Neural cell (in vitro differentiated cells): ENCODE results near the gene RBKS. TPM values are rescaled to one million over a fixed set of nuclear protein-coding genes. Genes with fewer than 3 reads are reported as not detected.

ENCODE experiments used
- H2AFZ ChIP-seq: fragments of 200-600, 300-800 bp; sonication (generic), shearing (Covaris generic); 2 replicates; pipeline ENCODE4 v1.6.0; 2014; ENCODE audit warnings: low read depth, mild to moderate bottlenecking, antibody characterized with exemption, low read length, moderate library complexity
- H3F3A ChIP-seq: fragments of 200-600 bp; shearing (Covaris generic); 2 replicates; pipeline ENCODE4 v1.6.1; 2016; ENCODE audit warnings: mild to moderate bottlenecking, moderate library complexity, mixed read lengths, antibody characterized with exemption, low read length; ENCODE audit not compliant: insufficient read depth, poor library complexity, severe bottlenecking
- H3K27ac ChIP-seq: fragments of 200-600, 300-800 bp; sonication (generic), shearing (Covaris generic); 2 replicates; pipeline ENCODE4 v1.5.1; 2014; ENCODE audit warnings: mild to moderate bottlenecking, low read length, moderate library complexity
- H3K27me3 ChIP-seq: fragments of 300-800, 200-600 bp; sonication (generic), shearing (Covaris generic); 2 replicates; pipeline ENCODE4 v1.6.0; 2014; ENCODE audit warnings: mild to moderate bottlenecking, low read depth, low read length, moderate library complexity; ENCODE audit not compliant: insufficient read depth
- H3K36me3 ChIP-seq: fragments of 300-800, 200-600 bp; sonication (generic), shearing (Covaris generic); 2 replicates; pipeline ENCODE4 v1.5.1; 2014; ENCODE audit warnings: mild to moderate bottlenecking, antibody characterized with exemption, low read length, moderate library complexity; ENCODE audit not compliant: insufficient read depth
- H3K4me2 ChIP-seq: fragments of 300-800, 200-600 bp; sonication (generic), shearing (Covaris generic); 2 replicates; pipeline ENCODE4 v1.6.0; 2014; ENCODE audit warnings: mild to moderate bottlenecking, low read length
- H3K4me3 ChIP-seq: fragments of 300-800, 200-600 bp; sonication (generic), shearing (Covaris generic); 2 replicates; pipeline ENCODE4 v1.5.1; 2014; ENCODE audit warnings: mild to moderate bottlenecking, low read length, moderate library complexity
- H3K79me2 ChIP-seq: fragments of 200-600 bp; shearing (Covaris generic); replicated peaks from 2 replicates; pipeline ENCODE4 v1.6.0; 2014; ENCODE audit warnings: mild to moderate bottlenecking, low read length, moderate library complexity; ENCODE audit not compliant: insufficient read depth
- H3K9ac ChIP-seq: fragments of 300-800, 200-600 bp; sonication (generic), shearing (Covaris generic); 2 replicates; pipeline ENCODE4 v1.6.1; 2016; ENCODE audit warnings: mild to moderate bottlenecking, low read length, mixed read lengths
- H3K9me2 ChIP-seq: fragments of 200-600 bp; shearing (Covaris generic); 2 replicates; pipeline ENCODE4 v1.6.1; 2016; ENCODE audit warnings: mild to moderate bottlenecking, low read length, mixed read lengths; ENCODE audit not compliant: insufficient read depth
- H3K9me3 ChIP-seq: fragments of 200-600, 300-800 bp; sonication (generic), shearing (Covaris generic); 2 replicates; pipeline ENCODE4 v1.6.1; 2016; ENCODE audit warnings: mild to moderate bottlenecking, mixed run types, low read length, moderate library complexity, mixed read lengths
- H4K20me1 ChIP-seq: fragments of 200-600 bp; shearing (Covaris generic); 2 replicates; pipeline ENCODE4 v1.6.1; 2016; ENCODE audit warnings: mild to moderate bottlenecking, mixed run types; ENCODE audit not compliant: insufficient read depth
- EP300 ChIP-seq: fragments of 450-650 bp; conservative IDR thresholded peaks from 2 replicates; pipeline ENCODE4 v1.6.1; 2014; ENCODE audit warnings: antibody characterized with exemption, mild to moderate bottlenecking, moderate library complexity; ENCODE audit not compliant: poor library complexity, severe bottlenecking
- EZH2 ChIP-seq: fragments of 200-600, 300-800 bp; shearing (Covaris generic), sonication (generic); IDR thresholded peaks from 2 replicates; pipeline ENCODE4 v1.6.1; 2014; ENCODE audit warnings: antibody characterized with exemption, low read length, borderline replicate concordance, mild to moderate bottlenecking; ENCODE audit not compliant: insufficient read depth, poor library complexity, severe bottlenecking
- MXI1 ChIP-seq: fragments of 450-650 bp; conservative IDR thresholded peaks from 2 replicates; pipeline ENCODE4 v1.6.1; 2014; ENCODE audit warnings: antibody characterized with exemption, mild to moderate bottlenecking; ENCODE audit not compliant: poor library complexity, severe bottlenecking
- POLR2AphosphoS5 ChIP-seq: IDR thresholded peaks from 2 replicates; pipeline ENCODE4 v1.6.1; 2012
- RAD21 ChIP-seq: fragments of 450-650 bp; conservative IDR thresholded peaks from 2 replicates; pipeline ENCODE4 v1.6.1; 2014; ENCODE audit warnings: antibody characterized with exemption, mild to moderate bottlenecking, moderate library complexity
- REST ChIP-seq: IDR thresholded peaks from 2 replicates; pipeline ENCODE4 v1.6.1; 2012; ENCODE audit warnings: borderline replicate concordance
- SMC3 ChIP-seq: fragments of 450-650 bp; conservative IDR thresholded peaks from 2 replicates; pipeline ENCODE4 v1.6.1; 2014; ENCODE audit warnings: antibody characterized with exemption, mild to moderate bottlenecking, moderate library complexity; ENCODE audit not compliant: poor library complexity
- TAF1 ChIP-seq: IDR thresholded peaks from 2 replicates; pipeline ENCODE4 v1.6.1; 2012; ENCODE audit warnings: low read depth
- polyA plus RNA-seq: library from polyadenylated mRNA; depleted of rRNA; stranded (reverse); fragments of >200 nt; gene quantifications from 2 replicates; pipeline ENCODE4 v1.2.3, GENCODE V29; 2014
- TF ChIP-seq, protein P1 (sequence below): fragments of 450-650 bp; IDR thresholded peaks from 2 replicates; pipeline ENCODE4 v1.5.1; 2014; ENCODE audit warnings: antibody characterized with exemption, mild to moderate bottlenecking, moderate library complexity; ENCODE audit not compliant: poor library complexity, severe bottlenecking

RBKS gene
- polyA plus RNA-seq, 1 donor from 2014 or later = 5.4 TPM

- Histone ChIP-seq H3K9me2 (no peaks in the 10 kb centered on the region), H3K79me2 (no peaks in the 10 kb centered on the region), H3K27ac (no peak overlapping the region), H3K36me3 (no peaks in the 10 kb centered on the region), H3K27me3 (no peaks in the 10 kb centered on the region), H3K4me3 (no peak overlapping the region), H3F3A (no peaks in the 10 kb centered on the region), H3K4me2 (no peak overlapping the region), H3K9ac (no peak overlapping the region), H3K9me3 (no peaks in the 10 kb centered on the region), H2AFZ (no peak overlapping the region), H4K20me1 (no peaks in the 10 kb centered on the region)
- TF ChIP-seq EZH2 (no peak), RAD21 (no peak), REST (no peak), SMC3 (no peak), EP300 (no peak), TAF1 (no peak), POLR2AphosphoS5 (no peak), MXI1 (no peak)
- TF ChIP-seq, protein P1, sequence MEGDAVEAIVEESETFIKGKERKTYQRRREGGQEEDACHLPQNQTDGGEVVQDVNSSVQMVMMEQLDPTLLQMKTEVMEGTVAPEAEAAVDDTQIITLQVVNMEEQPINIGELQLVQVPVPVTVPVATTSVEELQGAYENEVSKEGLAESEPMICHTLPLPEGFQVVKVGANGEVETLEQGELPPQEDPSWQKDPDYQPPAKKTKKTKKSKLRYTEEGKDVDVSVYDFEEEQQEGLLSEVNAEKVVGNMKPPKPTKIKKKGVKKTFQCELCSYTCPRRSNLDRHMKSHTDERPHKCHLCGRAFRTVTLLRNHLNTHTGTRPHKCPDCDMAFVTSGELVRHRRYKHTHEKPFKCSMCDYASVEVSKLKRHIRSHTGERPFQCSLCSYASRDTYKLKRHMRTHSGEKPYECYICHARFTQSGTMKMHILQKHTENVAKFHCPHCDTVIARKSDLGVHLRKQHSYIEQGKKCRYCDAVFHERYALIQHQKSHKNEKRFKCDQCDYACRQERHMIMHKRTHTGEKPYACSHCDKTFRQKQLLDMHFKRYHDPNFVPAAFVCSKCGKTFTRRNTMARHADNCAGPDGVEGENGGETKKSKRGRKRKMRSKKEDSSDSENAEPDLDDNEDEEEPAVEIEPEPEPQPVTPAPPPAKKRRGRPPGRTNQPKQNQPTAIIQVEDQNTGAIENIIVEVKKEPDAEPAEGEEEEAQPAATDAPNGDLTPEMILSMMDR = no peak
Measured at GRCh38 chr2:27915191-27915590, 25.0 kb upstream of the RBKS start.

GRCh38 chr2:27914805-27915175 is 24.6 kb upstream of the RBKS start:
- no peaks in the 10 kb centered on the region for H3K36me3 ChIP-seq
- no peak overlapping the region for H2AFZ ChIP-seq
- no peaks in the 10 kb centered on the region for H3K9me3 ChIP-seq
- H3K27me3 ChIP-seq = no peaks in the 10 kb centered on the region
- no peak overlapping the region for H3K4me3 ChIP-seq
- H3K27ac ChIP-seq = no peak overlapping the region
- no peak overlapping the region for H3K9ac ChIP-seq
- no peaks in the 10 kb centered on the region for H3K9me2 ChIP-seq
- no peak for TF ChIP-seq POLR2AphosphoS5
- TF ChIP-seq EP300 = no peak
- no peak for TF ChIP-seq TAF1
- TF ChIP-seq SMC3 = no peak
- TF ChIP-seq, protein P1 = no peak
- no peak overlapping the region for H3K4me2 ChIP-seq
- no peaks in the 10 kb centered on the region for H3K79me2 ChIP-seq
- H3F3A ChIP-seq = no peaks in the 10 kb centered on the region
- H4K20me1 ChIP-seq = no peaks in the 10 kb centered on the region
